Left renal pelvis (tissue), 4 donors: ENCODE results near the gene CD151. TPM values are rescaled to one million over a fixed set of nuclear protein-coding genes. Genes with fewer than 3 reads are reported as not detected.

Experiments used
- DNase-seq, 4 donors: peaks; one replicate each; pipeline ENCODE4 v3.0.0-alpha.2; 2013; ENCODE audit warnings: low read depth in 4 of 4, low spot score in 3 of 4
- polyA plus RNA-seq, 4 donors: library from polyadenylated mRNA; unstranded; fragments of 120-200 nt; gene quantifications; one replicate each; pipeline ENCODE4 v1.2.1, GENCODE V29; 2013; ENCODE audit not compliant: insufficient read length in 4 of 4

Gene CD151
- polyA plus RNA-seq, 4 donors: 124 to 228 (median 174) TPM

- DNase-seq: no peak
Measured at GRCh38 chr11:813072-813455, 19.7 kb upstream of the CD151 start.

DNA sequence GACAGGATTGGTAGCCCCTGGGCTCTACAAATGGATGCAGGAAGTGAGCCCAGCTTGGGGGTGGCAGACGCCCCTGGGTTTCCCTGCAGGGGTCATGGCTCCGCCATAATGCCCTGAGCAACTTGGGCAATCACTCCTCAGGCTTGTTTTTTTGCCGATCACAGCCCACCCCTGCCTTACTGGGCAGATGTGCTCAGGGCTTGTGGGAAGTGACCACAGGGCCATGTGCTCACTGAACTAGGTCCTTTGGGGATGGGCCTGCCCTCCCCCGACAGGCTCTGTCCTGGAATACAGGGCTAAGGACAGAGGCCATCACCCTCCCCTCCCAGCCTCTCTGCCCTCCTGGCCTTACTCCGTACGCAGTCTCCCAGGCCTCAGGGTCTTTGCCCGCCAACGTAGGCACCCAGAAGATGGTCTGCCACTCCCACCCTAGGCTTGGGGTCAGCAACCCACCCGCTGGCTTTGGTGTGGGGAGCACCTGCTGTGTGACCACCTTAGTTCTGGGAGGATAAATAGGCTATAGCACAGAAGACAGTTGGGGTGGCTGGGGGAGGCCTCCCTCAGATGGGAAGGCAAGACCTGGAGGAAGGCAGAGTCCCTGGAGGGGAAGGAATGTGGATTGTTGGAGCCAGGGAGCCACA lies 19.2 kb upstream of the CD151 start:
- DNase-seq: no peak

- DNase-seq: no peak
Measured at GRCh38 chr11:815675-816432, 16.9 kb upstream of the CD151 start.

DNA sequence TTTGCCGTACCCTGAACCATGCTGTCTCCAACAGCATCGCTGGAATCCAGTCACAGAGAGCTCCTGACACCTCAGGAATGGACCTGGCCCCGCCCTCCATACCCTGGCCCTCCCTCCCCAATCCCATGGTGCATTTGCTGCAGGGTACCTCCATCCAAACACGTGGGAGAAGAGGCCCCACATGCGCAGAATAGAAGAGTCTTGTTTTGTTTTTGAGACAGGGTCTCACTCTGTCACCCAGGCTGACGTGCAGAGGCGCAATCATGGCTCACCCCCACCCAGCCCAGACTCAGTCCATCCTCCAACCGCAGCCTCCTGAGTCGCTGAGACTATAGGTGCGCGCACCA lies 16.3 kb upstream of the CD151 start:
- no peak for DNase-seq

DNA sequence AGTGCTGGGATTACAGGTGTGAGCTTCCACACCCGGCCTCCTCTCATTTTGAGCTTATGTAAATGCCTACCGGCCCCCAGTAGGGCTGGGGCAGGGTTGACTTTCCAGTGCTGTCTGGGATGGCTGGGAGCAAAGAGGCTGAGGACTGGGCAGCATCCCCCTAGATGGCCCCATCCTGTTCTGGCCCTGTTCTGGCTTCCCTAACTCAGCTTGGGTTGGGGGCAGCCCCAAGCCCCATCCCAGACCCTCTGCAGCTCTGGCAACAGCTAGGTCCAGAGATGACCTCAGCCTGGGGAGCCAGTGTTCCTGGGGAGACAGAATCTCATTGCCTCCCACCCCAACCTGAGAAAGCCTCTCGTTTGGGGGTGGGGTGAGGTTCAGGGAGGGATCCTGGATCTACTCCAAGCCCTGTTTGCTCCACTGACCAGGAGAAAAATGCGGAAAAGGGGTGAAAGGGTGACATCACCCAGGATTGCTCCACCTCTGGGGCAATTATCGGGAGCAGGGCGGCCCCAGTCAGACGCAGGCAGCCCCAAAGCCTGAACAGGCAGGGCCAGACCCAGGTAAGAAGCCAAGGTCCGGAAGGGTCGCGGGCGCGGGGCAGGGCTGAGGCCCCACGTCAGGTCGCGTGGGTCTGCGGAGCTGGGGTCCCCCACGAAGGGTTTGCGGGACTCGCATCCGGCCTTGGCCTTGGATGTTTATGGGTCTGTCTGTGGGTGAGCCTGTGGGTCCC lies 14.2 kb upstream of the CD151 start, which contains the start of gene PNPLA2:
TSS of gene PNPLA2 (plus strand) at position 519 of the 733 bp plus-strand sequence. CDS start 805 bp downstream, outside the sequence.
- no peak for DNase-seq

DNA sequence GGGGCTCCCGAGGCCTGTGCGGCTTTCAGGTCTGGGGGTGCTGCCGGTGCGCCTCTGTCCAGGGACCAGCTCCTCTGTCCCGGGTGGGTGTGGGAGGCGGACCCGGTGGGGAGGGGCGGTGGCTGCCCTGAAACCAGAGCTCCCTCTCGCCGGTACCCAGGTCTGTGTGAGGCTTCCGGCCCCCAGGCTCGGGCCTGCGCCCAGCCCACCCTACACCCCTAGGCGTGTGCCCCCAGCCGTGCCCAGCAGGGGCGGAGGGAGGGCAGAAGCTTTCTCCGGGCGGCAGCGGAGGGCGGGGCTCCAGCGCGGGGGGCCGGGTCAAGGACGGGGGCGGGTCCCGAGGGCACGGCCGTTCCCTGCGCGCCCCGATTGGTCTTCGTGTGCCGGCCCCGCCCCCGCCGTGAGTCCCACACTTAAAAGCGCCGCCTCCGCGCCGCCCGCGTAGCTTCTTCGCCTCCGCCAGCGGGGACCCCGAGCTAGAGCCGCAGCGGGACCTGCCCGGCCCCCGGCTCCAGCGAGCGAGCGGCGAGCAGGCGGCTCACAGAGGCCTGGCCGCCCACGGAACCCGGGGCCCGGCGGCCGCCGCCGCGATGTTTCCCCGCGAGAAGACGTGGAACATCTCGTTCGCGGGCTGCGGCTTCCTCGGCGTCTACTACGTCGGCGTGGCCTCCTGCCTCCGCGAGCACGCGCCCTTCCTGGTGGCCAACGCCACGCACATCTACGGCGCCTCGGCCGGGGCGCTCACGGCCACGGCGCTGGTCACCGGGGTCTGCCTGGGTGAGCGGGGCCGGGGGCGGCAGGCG lies 13.4 kb upstream of the CD151 start:
- no peak for DNase-seq

DNA sequence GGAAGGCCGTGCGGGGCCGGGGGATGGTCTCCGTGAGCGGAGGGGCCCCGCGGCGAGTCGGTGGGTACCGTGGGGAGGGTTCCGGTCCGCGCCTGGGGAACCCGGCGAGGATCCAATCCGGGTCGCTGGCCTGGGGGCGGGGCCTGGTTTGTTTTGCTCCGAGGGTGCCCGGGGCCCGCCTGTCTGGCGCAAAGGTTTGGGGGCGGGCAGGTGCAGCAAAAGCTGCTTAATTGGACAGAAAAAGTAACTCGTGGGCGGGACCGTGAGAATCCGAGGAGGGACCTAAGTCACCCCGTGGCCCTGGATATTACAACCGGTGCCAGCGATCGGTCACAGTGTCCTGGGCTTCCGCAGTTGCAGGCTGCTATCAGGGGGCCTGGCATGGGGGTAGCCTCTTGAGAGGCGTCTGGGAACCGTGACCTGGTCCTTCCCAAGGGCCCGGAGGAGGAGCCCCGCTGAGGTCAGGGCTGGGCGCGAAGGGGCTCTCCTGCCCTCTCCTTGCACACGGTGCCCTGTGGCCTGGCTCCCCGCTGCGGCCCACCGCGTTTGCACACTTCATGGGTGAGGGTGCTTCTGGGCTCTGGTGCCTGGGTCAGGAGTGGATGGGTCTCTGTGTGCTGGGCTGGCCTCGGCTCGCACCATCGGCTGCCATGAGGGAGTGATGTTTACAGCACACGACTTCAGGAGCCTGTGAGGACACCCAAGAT lies 12.7 kb upstream of the CD151 start:
- no peak for DNase-seq

GRCh38 chr11:820655-821511 lies 11.9 kb upstream of the CD151 start:
- no peak for DNase-seq

DNA sequence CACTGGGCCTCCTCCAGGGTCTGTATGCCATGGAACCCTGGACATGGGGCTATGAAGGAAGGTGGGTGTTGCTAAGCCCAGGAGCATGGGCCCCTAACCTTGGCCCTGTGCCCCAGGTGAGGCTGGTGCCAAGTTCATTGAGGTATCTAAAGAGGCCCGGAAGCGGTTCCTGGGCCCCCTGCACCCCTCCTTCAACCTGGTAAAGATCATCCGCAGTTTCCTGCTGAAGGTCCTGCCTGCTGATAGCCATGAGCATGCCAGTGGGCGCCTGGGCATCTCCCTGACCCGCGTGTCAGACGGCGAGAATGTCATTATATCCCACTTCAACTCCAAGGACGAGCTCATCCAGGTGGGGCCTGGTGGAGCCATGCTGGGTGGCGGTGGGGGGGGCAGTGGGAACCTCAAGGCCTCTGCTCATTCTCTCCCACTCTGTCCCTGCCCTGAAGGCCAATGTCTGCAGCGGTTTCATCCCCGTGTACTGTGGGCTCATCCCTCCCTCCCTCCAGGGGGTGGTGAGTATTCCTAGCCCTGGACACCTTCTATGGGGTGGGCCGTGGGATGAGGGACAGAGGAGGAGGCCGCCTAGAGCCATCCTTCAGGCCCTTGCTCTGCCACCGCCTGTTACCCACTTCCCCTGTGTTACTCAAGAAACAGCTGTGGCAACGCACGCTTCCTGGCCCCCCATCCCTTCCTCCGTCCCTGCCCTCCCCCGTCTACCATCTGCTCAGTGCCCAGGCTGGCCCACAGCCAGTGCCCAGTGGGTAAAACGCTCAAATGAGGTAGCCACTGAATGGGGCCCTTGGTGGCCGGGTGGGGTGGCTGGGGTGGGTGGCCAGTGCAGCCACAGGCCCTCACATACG lies 11.0 kb upstream of the CD151 start:
- DNase-seq: no peak

DNA sequence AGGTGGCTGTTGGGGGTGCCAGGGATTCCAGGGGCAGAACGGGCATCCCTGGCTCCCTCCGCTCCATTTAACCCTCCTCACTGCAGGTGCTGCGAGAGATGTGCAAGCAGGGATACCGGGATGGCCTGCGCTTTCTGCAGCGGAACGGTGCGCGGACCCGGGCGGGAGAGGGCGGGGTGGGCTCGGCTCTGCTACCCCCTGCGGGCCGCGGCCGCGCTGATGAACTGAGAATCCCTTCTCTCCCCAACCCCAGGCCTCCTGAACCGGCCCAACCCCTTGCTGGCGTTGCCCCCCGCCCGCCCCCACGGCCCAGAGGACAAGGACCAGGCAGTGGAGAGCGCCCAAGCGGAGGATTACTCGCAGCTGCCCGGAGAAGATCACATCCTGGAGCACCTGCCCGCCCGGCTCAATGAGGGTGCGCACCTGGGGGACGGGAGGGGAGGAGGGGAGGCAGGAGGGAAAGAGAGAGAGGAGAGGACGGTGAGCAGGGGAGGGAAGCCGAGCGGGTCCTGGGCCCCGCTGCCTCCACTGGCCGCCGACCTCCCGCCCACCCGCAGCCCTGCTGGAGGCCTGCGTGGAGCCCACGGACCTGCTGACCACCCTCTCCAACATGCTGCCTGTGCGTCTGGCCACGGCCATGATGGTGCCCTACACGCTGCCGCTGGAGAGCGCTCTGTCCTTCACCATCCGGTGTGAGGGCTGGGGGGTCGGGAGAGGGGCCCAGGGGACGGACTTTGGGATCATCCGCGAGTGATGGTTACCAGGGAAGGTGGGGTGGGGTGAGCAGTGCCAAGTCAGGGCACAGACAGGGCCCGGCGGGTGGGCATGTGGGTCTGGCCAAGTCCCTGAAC lies 9.1 kb upstream of the CD151 start:
- DNase-seq: no peak

GRCh38 chr11:824292-824880 lies 8.4 kb upstream of the CD151 start:
- no peak for DNase-seq

- DNase-seq: no peak
Measured at GRCh38 chr11:824942-825341, 7.8 kb upstream of the CD151 start.

GRCh38 chr11:825366-826226 lies 7.2 kb upstream of the CD151 start:
- DNase-seq: no peak

GRCh38 chr11:826227-826621 lies 6.5 kb upstream of the CD151 start:
- DNase-seq: no peak

GRCh38 chr11:826836-827145 lies 6.0 kb upstream of the CD151 start:
- DNase-seq: no peak

GRCh38 chr11:827146-827896 lies 5.4 kb upstream of the CD151 start:
- no peak for DNase-seq
